K562 (cell line): ENCODE data around the gene C1QTNF5. TPM values are rescaled to one million over a fixed set of nuclear protein-coding genes. Genes with fewer than 3 reads are reported as not detected.
A peak's percentile ranks its signal among the peaks of the same experiment; 100 is the strongest.

Experiments used
- BMI1 ChIP-seq: fragments of 150-350 bp; IDR thresholded peaks from 2 replicates; pipeline ENCODE4 v1.6.1; 2014; ENCODE audit warnings: low read length
- CXXC5 ChIP-seq: fragments of 250-450 bp; sonication (Bioruptor Pico); IDR thresholded peaks from 2 replicates; pipeline ENCODE4 v1.8.0; 2022; ENCODE audit warnings: inconsistent platforms, mild to moderate bottlenecking, moderate library complexity
- HNRNPK ChIP-seq: fragments of 200-400 bp; formaldehyde crosslinking; IDR thresholded peaks from one replicate; pipeline ENCODE4 v1.6.1; 2018; ENCODE audit warnings: mild to moderate bottlenecking, low read depth, low read length; ENCODE audit not compliant: poor library complexity, severe bottlenecking
- KDM1A ChIP-seq, 2 experiments: fragments of 450-650 bp; IDR thresholded peaks; 2 replicates each; pipeline ENCODE4 v1.6.1; 2016; ENCODE audit warnings: mild to moderate bottlenecking in 2 of 2
- KLF6 ChIP-seq: fragments of 250-450 bp; sonication (Bioruptor Pico); IDR thresholded peaks from 2 replicates; pipeline ENCODE4 v1.4.0; 2020; ENCODE audit warnings: mild to moderate bottlenecking, moderate library complexity, borderline replicate concordance
- MLLT1 ChIP-seq, 2 experiments: fragments of 450-650 bp; IDR thresholded peaks; 2 replicates each; pipeline ENCODE4 v1.6.1; 2016
- NCOA2 ChIP-seq, 2 experiments: fragments of 450-650 bp; IDR thresholded peaks; 2 replicates each; pipeline ENCODE4 v1.6.1; 2018; ENCODE audit warnings: mild to moderate bottlenecking in 2 of 2, moderate library complexity in 1 of 2; ENCODE audit not compliant: partially characterized antibody in 2 of 2
- NEUROD1 ChIP-seq: fragments of 150-350 bp; IDR thresholded peaks from 2 replicates; pipeline ENCODE4 v1.6.1; 2014; ENCODE audit warnings: borderline replicate concordance, low read length, low read depth; ENCODE audit not compliant: partially characterized antibody
- NR2C2 ChIP-seq, 2 experiments: fragments of 200-800 bp in 1 of 2; sonication (Bioruptor generic) in 1 of 2; sonication (generic) in 1 of 2; formaldehyde crosslinking in 1 of 2; IDR thresholded peaks; 2 replicates each; pipeline versions ENCODE4 v1.6.1 to v1.8.0; 2016 to 2022; ENCODE audit warnings: mild to moderate bottlenecking in 1 of 2, missing compliant biosample characterization in 1 of 2, missing genetic modification characterization in 1 of 2, missing genetic modification reagents in 1 of 2
- PML ChIP-seq: IDR thresholded peaks from 2 replicates; pipeline ENCODE4 v1.6.1; 2012; ENCODE audit warnings: low read length, inconsistent platforms
- RBM34 ChIP-seq: fragments of 200-400 bp; formaldehyde crosslinking; IDR thresholded peaks from 2 replicates; pipeline ENCODE4 v1.6.1; 2018; ENCODE audit warnings: low read length, borderline replicate concordance; ENCODE audit not compliant: insufficient read depth
- RBM39 ChIP-seq: fragments of 200-400 bp; formaldehyde crosslinking; optimal IDR thresholded peaks from 2 replicates; pipeline ENCODE3; 2018; ENCODE audit warnings: low read depth, low read length
- SOX6 ChIP-seq: fragments of 450-650 bp; IDR thresholded peaks from 2 replicates; pipeline ENCODE4 v1.6.1; 2014; ENCODE audit warnings: mild to moderate bottlenecking
- SREBF1 ChIP-seq: fragments of 150-350 bp; IDR thresholded peaks from 2 replicates; pipeline ENCODE4 v1.6.1; 2014; ENCODE audit warnings: antibody characterized with exemption, low read depth, low read length, borderline replicate concordance
- TEAD4 ChIP-seq, 2 experiments: sonication (generic) in 1 of 2; formaldehyde crosslinking in 1 of 2; IDR thresholded peaks; 2 replicates each; pipeline versions ENCODE4 v1.6.1 to v1.8.0; 2012 to 2022; ENCODE audit warnings: borderline replicate concordance in 1 of 2, inconsistent platforms in 1 of 2, low read length in 1 of 2, mild to moderate bottlenecking in 1 of 2, missing genetic modification reagents in 1 of 2
- ZBTB17 ChIP-seq: fragments of 450-650 bp; formaldehyde crosslinking; IDR thresholded peaks from 2 replicates; pipeline ENCODE4 v1.4.0; 2020; ENCODE audit warnings: mild to moderate bottlenecking
- ZC3H4 ChIP-seq: sonication (generic); formaldehyde crosslinking; IDR thresholded peaks from 2 replicates; pipeline ENCODE4 v1.9.0; 2021; ENCODE audit warnings: missing genetic modification reagents, borderline replicate concordance
- ZFP36 ChIP-seq: fragments of 150-350 bp; IDR thresholded peaks from 2 replicates; pipeline ENCODE4 v1.6.1; 2018; ENCODE audit warnings: low read length, low read depth; ENCODE audit not compliant: partially characterized antibody
- ZNF316 ChIP-seq: fragments of 450-650 bp; IDR thresholded peaks from 2 replicates; pipeline ENCODE4 v1.6.1; 2016
- ZNF384 ChIP-seq: IDR thresholded peaks from 2 replicates; pipeline ENCODE4 v1.6.1; 2012; ENCODE audit warnings: low read depth, low read length, improper control_type of control experiment
- ZNF551 ChIP-seq: fragments of 250-450 bp; sonication (Bioruptor Pico); IDR thresholded peaks from 2 replicates; pipeline ENCODE4 v1.5.0; 2021; ENCODE audit warnings: mild to moderate bottlenecking, moderate library complexity
- ZSCAN32 ChIP-seq: fragments of 450-650 bp; formaldehyde crosslinking; IDR thresholded peaks from 2 replicates; pipeline ENCODE4 v1.4.0; 2020; ENCODE audit warnings: mild to moderate bottlenecking, moderate library complexity
- polyA plus RNA-seq, 8 experiments: library from polyadenylated mRNA; depleted of rRNA in 4 of 8; stranded (reverse) in 5 of 8; unstranded in 3 of 8; fragments of >200 nt; fragmentation: Nextera tagmentation in 2 of 8; fragmentation: Illumina TruSeq in 1 of 8; extraction: Ambion mirVana in 2 of 8; extraction: Trizol in 1 of 8; gene quantifications; 2 replicates each; pipeline versions ENCODE4 v1.2.1 to v1.2.3, GENCODE V29; 2011 to 2014; ENCODE audit warnings: inconsistent platforms in 1 of 8, missing spikeins in 1 of 8
- total RNA-seq, 7 experiments: library from RNA; depleted of rRNA in 6 of 7; stranded (reverse); fragments of >200 nt in 6 of 7; fragmentation: Illumina TruSeq in 2 of 7; extraction: Trizol in 2 of 7; gene quantifications; 2 replicates each; pipeline versions ENCODE4 v1.2.1 to v1.2.3, GENCODE V29; 2011 to 2021; ENCODE audit warnings: low replicate concordance in 1 of 7
- TF ChIP-seq, protein P1 (sequence below): fragments of 250-450 bp; sonication (Bioruptor Pico); IDR thresholded peaks from 2 replicates; pipeline ENCODE4 v1.4.0; 2020; ENCODE audit warnings: mild to moderate bottlenecking, moderate library complexity
- TF ChIP-seq, protein P2 (sequence below): fragments of 450-650 bp; IDR thresholded peaks from 2 replicates; pipeline ENCODE4 v1.6.1; 2016; ENCODE audit warnings: low read depth, mild to moderate bottlenecking, moderate library complexity

The C1QTNF5 gene
- total and polyA plus RNA-seq, 9 of the 15 experiments (the other 6 are each of a cell fraction or from before 2014, with no cell fraction given) = 0.07 to 0.76 (median 0.24) TPM; not detected in 1

DNA sequence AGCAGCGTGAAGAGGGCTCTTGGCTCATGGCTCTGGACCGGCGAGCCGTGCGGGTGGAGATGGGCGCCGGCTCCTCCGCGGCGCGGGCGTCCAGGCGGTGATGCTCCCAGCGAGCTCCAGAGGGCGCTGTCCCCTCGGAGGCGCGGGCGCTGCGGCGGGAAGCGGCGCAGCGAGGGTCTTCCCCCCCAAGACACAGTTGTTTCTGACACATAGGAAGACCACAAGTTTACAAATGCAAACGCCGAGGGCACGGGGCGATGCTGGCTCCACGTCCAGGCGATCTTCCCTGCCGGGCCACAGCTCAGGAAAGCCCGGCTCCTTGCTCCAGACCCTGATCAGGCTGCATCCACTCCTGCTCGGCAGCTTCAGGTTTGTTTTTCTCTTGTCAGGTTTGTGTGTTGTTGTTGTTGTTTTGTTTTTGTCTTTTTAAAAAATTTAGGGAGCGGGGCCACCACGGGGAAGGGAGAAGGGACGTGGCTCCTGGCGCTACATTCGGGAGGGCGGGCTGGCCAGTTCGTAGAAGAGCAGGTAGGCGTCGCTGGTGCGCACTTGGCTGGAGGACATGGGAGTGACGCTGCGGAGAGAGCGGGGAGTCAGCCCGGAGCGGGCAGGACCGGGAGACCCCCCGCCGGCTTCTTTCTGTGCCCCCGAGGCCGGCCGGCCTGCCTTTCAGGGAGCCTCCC, 15.8 kb upstream of the C1QTNF5 start (continued):
- TF ChIP-seq ZNF551 (CRISPR knock-in tag) = no peak
- TF ChIP-seq, protein P1, sequence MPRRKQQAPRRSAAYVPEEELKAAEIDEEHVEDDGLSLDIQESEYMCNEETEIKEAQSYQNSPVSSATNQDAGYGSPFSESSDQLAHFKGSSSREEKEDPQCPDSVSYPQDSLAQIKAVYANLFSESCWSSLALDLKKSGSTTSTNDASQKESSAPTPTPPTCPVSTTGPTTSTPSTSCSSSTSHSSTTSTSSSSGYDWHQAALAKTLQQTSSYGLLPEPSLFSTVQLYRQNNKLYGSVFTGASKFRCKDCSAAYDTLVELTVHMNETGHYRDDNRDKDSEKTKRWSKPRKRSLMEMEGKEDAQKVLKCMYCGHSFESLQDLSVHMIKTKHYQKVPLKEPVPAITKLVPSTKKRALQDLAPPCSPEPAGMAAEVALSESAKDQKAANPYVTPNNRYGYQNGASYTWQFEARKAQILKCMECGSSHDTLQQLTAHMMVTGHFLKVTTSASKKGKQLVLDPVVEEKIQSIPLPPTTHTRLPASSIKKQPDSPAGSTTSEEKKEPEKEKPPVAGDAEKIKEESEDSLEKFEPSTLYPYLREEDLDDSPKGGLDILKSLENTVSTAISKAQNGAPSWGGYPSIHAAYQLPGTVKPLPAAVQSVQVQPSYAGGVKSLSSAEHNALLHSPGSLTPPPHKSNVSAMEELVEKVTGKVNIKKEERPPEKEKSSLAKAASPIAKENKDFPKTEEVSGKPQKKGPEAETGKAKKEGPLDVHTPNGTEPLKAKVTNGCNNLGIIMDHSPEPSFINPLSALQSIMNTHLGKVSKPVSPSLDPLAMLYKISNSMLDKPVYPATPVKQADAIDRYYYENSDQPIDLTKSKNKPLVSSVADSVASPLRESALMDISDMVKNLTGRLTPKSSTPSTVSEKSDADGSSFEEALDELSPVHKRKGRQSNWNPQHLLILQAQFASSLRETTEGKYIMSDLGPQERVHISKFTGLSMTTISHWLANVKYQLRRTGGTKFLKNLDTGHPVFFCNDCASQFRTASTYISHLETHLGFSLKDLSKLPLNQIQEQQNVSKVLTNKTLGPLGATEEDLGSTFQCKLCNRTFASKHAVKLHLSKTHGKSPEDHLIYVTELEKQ (CRISPR knock-in tag) = no peak
- TF ChIP-seq SOX6 = peak; percentile 39; the same call in 1 of the 2 replicates
- TF ChIP-seq PML = no peak
- TF ChIP-seq SREBF1 = no peak
- TF ChIP-seq NCOA2 (IDR thresholded peaks at IDR 0.05; ENCODE audit: partially characterized antibody in 2 of 2) = no peak
- TF ChIP-seq ZC3H4 (CRISPR knock-in tag) = no peak
- TF ChIP-seq ZNF384 = no peak
- no peak for TF ChIP-seq RBM39
- TF ChIP-seq RBM34 = no peak
- no peak for TF ChIP-seq ZNF316
- no peak for TF ChIP-seq ZSCAN32 (CRISPR knock-in tag)
- TF ChIP-seq TEAD4 (IDR thresholded peaks at IDR 0.05; ENCODE audit: low read length) = no peak
- no peak for TF ChIP-seq TEAD4 (CRISPR knock-in tag; IDR thresholded peaks at IDR 0.05; ENCODE audit: borderline replicate concordance)
- peak in 1 of 2 experiments; percentile 58; a peak in 1 of 4 replicates for TF ChIP-seq MLLT1 (IDR thresholded peaks at IDR 0.05)
- peak; percentile 42; the same call in 1 of the 2 replicates for TF ChIP-seq NR2C2 (CRISPR knock-in tag; IDR thresholded peaks at IDR 0.05)
- no peak for TF ChIP-seq NR2C2 (tag; IDR thresholded peaks at IDR 0.05)
- peak in 1 of 2 experiments; percentile 24; a peak in 1 of 4 replicates for TF ChIP-seq KDM1A (IDR thresholded peaks at IDR 0.05)
- TF ChIP-seq ZBTB17 (CRISPR knock-in tag) = no peak
- peak; percentile 73 for TF ChIP-seq CXXC5
- no peak for TF ChIP-seq KLF6 (CRISPR knock-in tag)
- TF ChIP-seq NEUROD1 = no peak
- no peak for TF ChIP-seq HNRNPK
- no peak for TF ChIP-seq BMI1
- TF ChIP-seq, protein P2, sequence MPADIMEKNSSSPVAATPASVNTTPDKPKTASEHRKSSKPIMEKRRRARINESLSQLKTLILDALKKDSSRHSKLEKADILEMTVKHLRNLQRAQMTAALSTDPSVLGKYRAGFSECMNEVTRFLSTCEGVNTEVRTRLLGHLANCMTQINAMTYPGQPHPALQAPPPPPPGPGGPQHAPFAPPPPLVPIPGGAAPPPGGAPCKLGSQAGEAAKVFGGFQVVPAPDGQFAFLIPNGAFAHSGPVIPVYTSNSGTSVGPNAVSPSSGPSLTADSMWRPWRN = no peak
- TF ChIP-seq ZFP36 = no peak
